HG02852 (cell line): ENCODE measurements around the gene DNMBP.

ENCODE experiments used
- ATAC-seq: cut with Tn5 transposase; IDR thresholded peaks from one replicate; pipeline ENCODE4 v1.9.1; 2021; ENCODE audit warnings: mild to moderate bottlenecking, moderate library complexity; ENCODE audit not compliant: unreplicated experiment

The DNMBP gene

DNA sequence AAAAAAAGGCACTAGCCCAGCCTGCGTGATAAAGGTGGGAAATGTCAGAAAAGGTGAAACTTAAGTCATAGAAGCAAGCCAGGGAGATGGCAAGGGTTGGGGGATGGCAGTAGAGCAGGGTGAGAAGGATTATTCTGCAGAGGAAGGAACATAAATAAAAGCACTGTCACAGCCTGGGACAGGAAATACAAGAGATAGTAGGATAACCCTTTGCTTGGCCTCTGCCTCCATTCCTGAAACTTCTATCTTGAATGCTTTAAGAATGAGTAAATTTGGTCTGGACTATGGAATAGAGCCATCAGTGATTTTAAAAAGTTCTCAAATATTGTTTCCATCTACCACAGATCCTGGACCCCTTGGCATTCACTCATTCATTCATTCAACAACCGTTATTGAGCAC lies 177.3 kb downstream of the DNMBP start:
- ATAC-seq = no peak

DNA sequence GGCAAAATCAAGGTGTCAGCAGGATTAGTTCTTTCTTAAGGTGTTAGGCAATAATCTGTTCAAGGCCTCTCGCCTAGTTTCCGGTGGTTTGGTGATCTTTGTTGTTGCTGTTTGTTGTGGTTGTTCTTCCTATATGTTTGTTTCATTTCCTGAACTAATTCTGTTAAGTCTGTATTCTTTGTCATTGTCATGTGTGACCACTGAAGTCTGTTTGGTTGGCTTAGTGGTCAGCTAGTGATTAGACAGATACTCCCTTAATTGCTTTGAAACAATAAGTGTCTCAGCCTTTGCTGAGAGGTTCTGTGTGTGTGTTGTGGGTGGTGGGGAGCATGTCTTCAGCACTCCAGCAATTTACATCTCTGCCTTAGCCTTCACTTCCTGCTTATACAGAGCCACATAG lies 181.3 kb downstream of the DNMBP start:
- no peak for ATAC-seq

DNA sequence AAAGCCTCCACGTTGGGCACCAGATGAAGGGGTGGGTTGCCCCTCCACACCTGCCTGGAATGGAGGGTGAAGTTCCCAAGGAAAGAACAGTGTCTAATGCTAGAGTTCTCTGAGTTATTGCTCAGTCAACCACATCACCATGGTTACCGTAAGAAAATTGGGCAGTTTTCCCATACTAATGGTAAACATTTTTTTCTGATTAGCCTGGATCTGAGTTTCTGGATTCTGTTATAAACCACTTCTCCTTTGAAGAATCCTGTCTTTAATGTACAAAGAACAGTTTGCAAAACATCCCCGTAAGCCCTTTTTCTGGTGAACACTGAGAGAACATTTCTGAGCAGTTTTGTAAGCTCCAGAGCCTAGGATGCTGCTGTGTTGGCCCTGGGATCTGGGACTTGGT lies 181.8 kb downstream of the DNMBP start:
- no peak for ATAC-seq
